ENCODE measurements around the gene SH2D4B.

DNA sequence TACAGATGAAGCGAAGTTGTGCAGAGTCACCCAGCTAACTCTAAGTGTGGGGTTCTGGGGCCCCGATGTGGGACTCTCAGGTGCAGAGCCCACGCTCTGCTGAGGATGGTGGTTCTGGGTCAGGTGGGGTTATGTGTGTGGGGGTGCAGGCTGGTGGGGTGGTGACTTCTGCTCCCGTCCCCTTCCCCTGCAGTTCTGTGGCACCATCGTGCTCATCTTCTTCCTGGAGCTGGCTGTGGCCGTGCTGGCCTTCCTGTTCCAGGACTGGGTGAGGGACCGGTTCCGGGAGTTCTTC is 28.6 kb upstream of the SH2D4B start:
- TF ChIP-seq POLR2AphosphoS5 (IDR thresholded peaks at IDR 0.05; ENCODE audit: low read depth, low read length) (no peak), POLR2A (IDR thresholded peaks at IDR 0.05; ENCODE audit: low read depth, low read length) (no peak), TAF1 (IDR thresholded peaks at IDR 0.05; ENCODE audit: borderline replicate concordance, low read depth, low read length) (no peak)
